Parathyroid adenoma (tissue), 2 donors: ENCODE results near the gene LPIN1.

Experiments used
- H2AFZ ChIP-seq: fragments of 300-600 bp; sonication (generic); one replicate; pipeline ENCODE4 v1.7.0; 2017; ENCODE audit warnings: antibody characterized with exemption, mild to moderate bottlenecking
- H3K27ac ChIP-seq: fragments of 300-600 bp; sonication (generic); one replicate; pipeline ENCODE4 v1.7.0; 2017
- H3K27me3 ChIP-seq: fragments of 300-600 bp; sonication (generic); one replicate; pipeline ENCODE4 v1.7.0; 2017; ENCODE audit warnings: low read length; ENCODE audit not compliant: control insufficient read depth, insufficient read depth
- H3K36me3 ChIP-seq: fragments of 300-600 bp; sonication (generic); one replicate; pipeline ENCODE4 v1.7.0; 2017; ENCODE audit warnings: low read length; ENCODE audit not compliant: control insufficient read depth, insufficient read depth
- H3K4me1 ChIP-seq: fragments of 300-600 bp; sonication (generic); one replicate; pipeline ENCODE4 v1.7.0; 2017; ENCODE audit warnings: control low read depth
- H3K4me2 ChIP-seq: fragments of 300-600 bp; sonication (generic); one replicate; pipeline ENCODE4 v1.7.0; 2017; ENCODE audit warnings: low read length
- H3K4me3 ChIP-seq: fragments of 300-600 bp; sonication (generic); one replicate; pipeline ENCODE4 v1.7.0; 2017; ENCODE audit warnings: low read depth, low read length
- H3K79me2 ChIP-seq: fragments of 300-600 bp; sonication (generic); one replicate; pipeline ENCODE4 v1.7.0; 2017; ENCODE audit warnings: control low read depth
- H3K9ac ChIP-seq: fragments of 300-600 bp; sonication (generic); one replicate; pipeline ENCODE4 v1.7.0; 2017; ENCODE audit warnings: mild to moderate bottlenecking
- H3K9me3 ChIP-seq: fragments of 300-600 bp; sonication (generic); one replicate; pipeline ENCODE4 v1.7.0; 2017; ENCODE audit warnings: low read length; ENCODE audit not compliant: control insufficient read depth
- TF ChIP-seq, protein P1 (sequence below): fragments of 300-600 bp; sonication (generic); IDR thresholded peaks from one replicate; pipeline ENCODE4 v1.7.0; 2017; ENCODE audit warnings: antibody characterized with exemption, mild to moderate bottlenecking
- donor health status: primary hyperparathyroidism.

Gene LPIN1

DNA sequence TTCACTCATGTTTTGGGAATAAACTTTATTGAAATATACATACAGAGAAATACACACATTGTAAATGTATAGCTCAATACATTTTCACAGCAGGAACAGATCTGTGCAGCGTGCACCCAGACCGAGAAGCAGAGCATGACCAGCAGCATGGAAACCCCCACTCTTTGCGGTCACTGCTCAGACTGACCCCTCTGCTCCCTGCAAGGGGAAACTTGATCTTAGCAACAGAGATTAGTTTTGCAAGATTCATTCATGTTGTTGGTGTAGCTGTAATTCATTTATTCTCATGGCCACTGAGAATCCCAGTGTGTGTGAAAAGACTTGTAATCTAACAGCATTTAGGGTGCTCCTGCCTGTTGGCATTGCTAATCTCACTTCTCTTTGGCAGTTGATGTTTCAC is 35.2 kb downstream of the LPIN1 start:
- H3K79me2 ChIP-seq: peaks cover 24% of the 10 kb centered on the region
- H3K27ac ChIP-seq: no peak overlapping the region
- H3K4me1 ChIP-seq: peaks cover 3% of the 10 kb centered on the region
- no peak overlapping the region for H3K4me2 ChIP-seq
- no peaks in the 10 kb centered on the region for H3K9me3 ChIP-seq
- TF ChIP-seq, protein P1, sequence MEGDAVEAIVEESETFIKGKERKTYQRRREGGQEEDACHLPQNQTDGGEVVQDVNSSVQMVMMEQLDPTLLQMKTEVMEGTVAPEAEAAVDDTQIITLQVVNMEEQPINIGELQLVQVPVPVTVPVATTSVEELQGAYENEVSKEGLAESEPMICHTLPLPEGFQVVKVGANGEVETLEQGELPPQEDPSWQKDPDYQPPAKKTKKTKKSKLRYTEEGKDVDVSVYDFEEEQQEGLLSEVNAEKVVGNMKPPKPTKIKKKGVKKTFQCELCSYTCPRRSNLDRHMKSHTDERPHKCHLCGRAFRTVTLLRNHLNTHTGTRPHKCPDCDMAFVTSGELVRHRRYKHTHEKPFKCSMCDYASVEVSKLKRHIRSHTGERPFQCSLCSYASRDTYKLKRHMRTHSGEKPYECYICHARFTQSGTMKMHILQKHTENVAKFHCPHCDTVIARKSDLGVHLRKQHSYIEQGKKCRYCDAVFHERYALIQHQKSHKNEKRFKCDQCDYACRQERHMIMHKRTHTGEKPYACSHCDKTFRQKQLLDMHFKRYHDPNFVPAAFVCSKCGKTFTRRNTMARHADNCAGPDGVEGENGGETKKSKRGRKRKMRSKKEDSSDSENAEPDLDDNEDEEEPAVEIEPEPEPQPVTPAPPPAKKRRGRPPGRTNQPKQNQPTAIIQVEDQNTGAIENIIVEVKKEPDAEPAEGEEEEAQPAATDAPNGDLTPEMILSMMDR: no peak
- no peak overlapping the region for H3K9ac ChIP-seq
- H2AFZ ChIP-seq: no peak overlapping the region
- H3K27me3 ChIP-seq: no peaks in the 10 kb centered on the region
- no peak overlapping the region for H3K4me3 ChIP-seq
- H3K36me3 ChIP-seq: no peaks in the 10 kb centered on the region

- H3K4me3 ChIP-seq: no peak overlapping the region
- H3K36me3 ChIP-seq: no peaks in the 10 kb centered on the region
Measured at GRCh38 chr2:11784280-11784679, 37.8 kb downstream of the LPIN1 start.

DNA sequence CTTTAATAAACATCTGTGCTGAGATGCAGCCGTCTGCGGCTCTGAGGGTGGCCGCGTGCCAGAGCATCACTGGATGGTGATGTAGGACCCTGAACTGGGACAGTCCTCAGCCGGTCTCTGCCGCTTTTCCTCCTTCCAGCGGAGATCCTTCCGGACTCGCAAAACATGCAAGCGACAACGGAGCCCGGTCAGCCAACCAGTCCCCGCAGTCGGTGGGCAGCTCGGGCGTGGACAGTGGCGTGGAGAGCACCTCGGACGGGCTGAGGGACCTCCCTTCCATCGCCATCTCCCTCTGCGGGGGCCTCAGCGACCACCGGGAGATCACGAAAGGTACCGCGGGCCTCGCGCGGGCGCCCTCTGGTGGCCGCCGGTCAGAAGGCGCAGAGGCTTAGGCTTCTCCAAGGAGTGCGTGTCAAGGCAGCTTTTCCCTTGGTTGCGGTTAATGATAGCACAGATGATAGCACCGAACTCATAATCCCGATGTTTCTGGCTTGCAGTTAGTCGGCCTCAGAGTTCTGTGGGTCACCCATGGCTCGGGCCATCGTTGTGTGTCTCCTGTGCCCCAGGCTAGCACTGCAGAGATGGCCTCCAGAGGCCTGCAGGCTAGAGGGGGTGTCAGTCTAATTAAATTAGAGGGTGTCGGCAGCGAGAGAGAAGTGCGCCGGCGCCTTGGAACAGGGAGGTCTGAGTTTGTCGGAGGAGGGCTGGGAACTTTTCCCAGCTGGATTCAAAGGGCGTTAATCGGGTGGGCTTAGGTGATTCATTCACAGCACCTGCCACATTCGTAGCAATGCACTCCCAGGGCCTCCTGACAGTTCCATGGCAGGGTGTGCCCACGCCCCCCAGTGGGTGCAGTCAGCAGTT is 38.5 kb downstream of the LPIN1 start:
- no peak overlapping the region for H3K4me2 ChIP-seq
- no peaks in the 10 kb centered on the region for H3K36me3 ChIP-seq
- no peaks in the 10 kb centered on the region for H3K4me1 ChIP-seq
- TF ChIP-seq, protein P1: peak; percentile 73
- H2AFZ ChIP-seq: no peak overlapping the region
- no peak overlapping the region for H3K27ac ChIP-seq
- no peak overlapping the region for H3K9ac ChIP-seq
- H3K79me2 ChIP-seq: peaks cover 22% of the 10 kb centered on the region
- H3K4me3 ChIP-seq: no peak overlapping the region
- no peaks in the 10 kb centered on the region for H3K27me3 ChIP-seq
- no peaks in the 10 kb centered on the region for H3K9me3 ChIP-seq

More at GRCh38 chr2:11784280-11784679, 37.8 kb downstream of the LPIN1 start:
- Histone ChIP-seq H3K79me2 (peaks cover 24% of the 10 kb centered on the region), H3K9ac (no peak overlapping the region), H3K4me1 (no peaks in the 10 kb centered on the region), H3K27ac (no peak overlapping the region), H3K27me3 (no peaks in the 10 kb centered on the region), H3K4me2 (no peak overlapping the region), H2AFZ (no peak overlapping the region), H3K9me3 (no peaks in the 10 kb centered on the region)
- TF ChIP-seq, protein P1: no peak

DNA sequence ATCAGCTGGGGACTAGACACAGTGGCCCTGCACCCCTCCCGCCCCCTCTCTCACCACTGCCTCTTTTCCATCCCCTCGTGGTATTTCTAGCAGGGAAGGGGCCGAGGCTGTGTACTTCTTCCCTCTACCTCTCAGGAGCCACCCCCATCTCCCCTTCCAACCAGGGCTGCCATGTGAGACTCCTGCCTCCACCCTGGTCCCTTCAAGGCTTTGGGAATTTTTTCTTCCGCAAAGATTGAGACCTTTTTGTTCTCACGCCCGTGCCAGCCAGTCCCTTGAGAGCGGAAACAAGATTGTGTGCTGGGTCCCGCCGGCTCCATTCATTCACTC is 39.1 kb downstream of the LPIN1 start:
- no peak overlapping the region for H3K4me3 ChIP-seq
- no peaks in the 10 kb centered on the region for H3K36me3 ChIP-seq
- no peaks in the 10 kb centered on the region for H3K4me1 ChIP-seq
- no peak overlapping the region for H3K27ac ChIP-seq
- H3K9me3 ChIP-seq: no peaks in the 10 kb centered on the region
- TF ChIP-seq, protein P1: no peak
- H3K79me2 ChIP-seq: peaks cover 18% of the 10 kb centered on the region
- no peak overlapping the region for H3K9ac ChIP-seq
- H2AFZ ChIP-seq: no peak overlapping the region
- no peaks in the 10 kb centered on the region for H3K27me3 ChIP-seq
- H3K4me2 ChIP-seq: no peak overlapping the region

DNA sequence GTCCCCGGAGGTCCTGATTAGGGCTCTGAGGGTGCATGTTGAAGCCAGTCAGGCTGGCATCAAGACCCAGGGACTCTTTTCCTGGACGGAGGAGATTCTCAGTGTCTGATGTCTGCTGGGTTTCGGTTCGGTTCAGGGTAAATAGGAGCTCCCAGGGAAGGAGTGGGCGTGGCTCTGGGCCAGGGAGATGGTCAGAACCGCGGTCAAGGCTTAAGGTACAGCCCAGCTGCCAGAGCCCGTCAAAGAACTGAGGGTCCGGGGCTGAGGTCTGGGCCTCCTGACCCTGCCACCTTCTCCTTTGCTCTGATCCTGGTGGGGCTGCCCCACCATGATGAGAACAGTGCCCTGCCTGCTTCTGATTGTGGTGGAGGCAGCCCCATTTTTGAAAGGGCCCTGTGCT is 39.8 kb downstream of the LPIN1 start:
- TF ChIP-seq, protein P1: no peak
- H3K4me1 ChIP-seq: no peaks in the 10 kb centered on the region
- H3K4me2 ChIP-seq: no peak overlapping the region
- H3K9me3 ChIP-seq: no peaks in the 10 kb centered on the region
- H3K27me3 ChIP-seq: no peaks in the 10 kb centered on the region
- no peak overlapping the region for H3K27ac ChIP-seq
- no peak overlapping the region for H3K4me3 ChIP-seq
- H3K9ac ChIP-seq: no peak overlapping the region
- no peak overlapping the region for H2AFZ ChIP-seq
- peaks cover 18% of the 10 kb centered on the region for H3K79me2 ChIP-seq
- no peaks in the 10 kb centered on the region for H3K36me3 ChIP-seq
